ENCODE data around the gene SHC3. TPM values are rescaled to one million over a fixed set of nuclear protein-coding genes. Genes with fewer than 3 reads are reported as not detected.

The SHC3 gene
- total and polyA plus RNA-seq, 2 donors (not counting 1 experiment from before 2014, with no cell fraction given), result 1.7 to 16.2 TPM

- no peak overlapping the region for H3K4me2 ChIP-seq (ENCODE audit: extremely low read depth, insufficient read depth, low read length)
- peaks cover 3% of the 10 kb centered on the region for H3K27me3 ChIP-seq (ENCODE audit: control insufficient read depth, insufficient read depth, low read length)
- no peak overlapping the region for H2AFZ ChIP-seq (ENCODE audit: low read length)
- H3K4me1 ChIP-seq (ENCODE audit: control insufficient read depth, extremely low read depth, insufficient read depth, low read length), result no peaks in the 10 kb centered on the region
- no peaks in the 10 kb centered on the region for H3K79me2 ChIP-seq (ENCODE audit: control insufficient read depth, insufficient read depth, low read length)
- peaks cover 2% of the 10 kb centered on the region for H4K20me1 ChIP-seq (ENCODE audit: control insufficient read depth, extremely low read depth, insufficient read depth, low read length)
- no peak for TF ChIP-seq EZH2 (IDR thresholded peaks at IDR 0.05; ENCODE audit: low read length, missing control alignments)
- TF ChIP-seq, protein P1, sequence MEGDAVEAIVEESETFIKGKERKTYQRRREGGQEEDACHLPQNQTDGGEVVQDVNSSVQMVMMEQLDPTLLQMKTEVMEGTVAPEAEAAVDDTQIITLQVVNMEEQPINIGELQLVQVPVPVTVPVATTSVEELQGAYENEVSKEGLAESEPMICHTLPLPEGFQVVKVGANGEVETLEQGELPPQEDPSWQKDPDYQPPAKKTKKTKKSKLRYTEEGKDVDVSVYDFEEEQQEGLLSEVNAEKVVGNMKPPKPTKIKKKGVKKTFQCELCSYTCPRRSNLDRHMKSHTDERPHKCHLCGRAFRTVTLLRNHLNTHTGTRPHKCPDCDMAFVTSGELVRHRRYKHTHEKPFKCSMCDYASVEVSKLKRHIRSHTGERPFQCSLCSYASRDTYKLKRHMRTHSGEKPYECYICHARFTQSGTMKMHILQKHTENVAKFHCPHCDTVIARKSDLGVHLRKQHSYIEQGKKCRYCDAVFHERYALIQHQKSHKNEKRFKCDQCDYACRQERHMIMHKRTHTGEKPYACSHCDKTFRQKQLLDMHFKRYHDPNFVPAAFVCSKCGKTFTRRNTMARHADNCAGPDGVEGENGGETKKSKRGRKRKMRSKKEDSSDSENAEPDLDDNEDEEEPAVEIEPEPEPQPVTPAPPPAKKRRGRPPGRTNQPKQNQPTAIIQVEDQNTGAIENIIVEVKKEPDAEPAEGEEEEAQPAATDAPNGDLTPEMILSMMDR (conservative IDR thresholded peaks at IDR 0.05 in 1 of 2, IDR thresholded peaks at IDR 0.05 in 1 of 2; ENCODE audit: low read depth in 1 of 2, low read length in 2 of 2), result no peak
- H3K9ac ChIP-seq (ENCODE audit: insufficient read depth, low read length), result no peak overlapping the region
- no peak overlapping the region for H3K4me3 ChIP-seq (replicated peaks in 1 of 4; ENCODE audit: control extremely low read depth in 1 of 4, insufficient read depth in 1 of 4, low read depth in 3 of 4, low read length in 4 of 4)
- no peaks in the 10 kb centered on the region for H3K9me3 ChIP-seq (ENCODE audit: control insufficient read depth, insufficient read depth, low read depth, low read length)
- H3K27ac ChIP-seq (ENCODE audit: insufficient read depth, low read length), result no peak overlapping the region
- no peaks in the 10 kb centered on the region for H3K36me3 ChIP-seq (ENCODE audit: control insufficient read depth, insufficient read depth, low read length)
- no peak for DNase-seq (ENCODE audit: low read depth in 2 of 2)
These were observed 204.0 kb downstream of the SHC3 start for GRCh38 chr9:88974641-88975040.

- Histone ChIP-seq H4K20me1 (ENCODE audit: control insufficient read depth, extremely low read depth, insufficient read depth, low read length) (peaks cover 2% of the 10 kb centered on the region), H3K36me3 (ENCODE audit: control insufficient read depth, insufficient read depth, low read length) (no peaks in the 10 kb centered on the region), H3K4me1 (ENCODE audit: control insufficient read depth, extremely low read depth, insufficient read depth, low read length) (no peaks in the 10 kb centered on the region), H3K4me3 (replicated peaks in 1 of 4; ENCODE audit: control extremely low read depth in 1 of 4, insufficient read depth in 1 of 4, low read depth in 3 of 4, low read length in 4 of 4) (no peak overlapping the region), H3K9ac (ENCODE audit: insufficient read depth, low read length) (no peak overlapping the region), H3K9me3 (ENCODE audit: control insufficient read depth, insufficient read depth, low read depth, low read length) (no peaks in the 10 kb centered on the region), H3K27ac (ENCODE audit: insufficient read depth, low read length) (no peak overlapping the region), H3K4me2 (ENCODE audit: extremely low read depth, insufficient read depth, low read length) (no peak overlapping the region), H3K27me3 (ENCODE audit: control insufficient read depth, insufficient read depth, low read length) (peaks cover 3% of the 10 kb centered on the region), H2AFZ (ENCODE audit: low read length) (no peak overlapping the region), H3K79me2 (ENCODE audit: control insufficient read depth, insufficient read depth, low read length) (no peaks in the 10 kb centered on the region)
- no peak for TF ChIP-seq EZH2 (IDR thresholded peaks at IDR 0.05; ENCODE audit: low read length, missing control alignments)
- TF ChIP-seq, protein P1 (conservative IDR thresholded peaks at IDR 0.05 in 1 of 2, IDR thresholded peaks at IDR 0.05 in 1 of 2; ENCODE audit: low read depth in 1 of 2, low read length in 2 of 2), result no peak
- DNase-seq (ENCODE audit: low read depth in 2 of 2), result no peak
These were observed 205.2 kb downstream of the SHC3 start for GRCh38 chr9:88973281-88974045.

DNA sequence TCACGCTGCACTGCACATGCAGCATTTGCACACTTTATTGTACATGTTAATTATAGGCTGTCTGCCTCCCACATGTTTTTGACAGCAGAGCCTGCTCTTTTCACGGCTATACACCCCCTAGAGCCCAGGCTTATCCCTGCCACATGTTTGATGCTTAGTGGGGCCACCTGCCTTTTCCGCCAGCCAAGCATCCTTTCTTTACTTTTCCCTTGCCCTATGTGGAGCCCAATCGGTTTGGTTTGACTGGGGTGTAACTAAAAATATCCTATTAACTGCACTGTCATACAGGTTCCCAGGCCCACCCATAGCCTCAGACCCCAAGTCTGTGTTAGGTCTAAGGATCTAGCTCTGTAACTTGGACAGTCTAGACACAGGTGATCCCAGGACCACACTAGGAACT, 206.2 kb downstream of the SHC3 start:
- H3K4me2 ChIP-seq (ENCODE audit: extremely low read depth, insufficient read depth, low read length), result no peak overlapping the region
- no peak overlapping the region for H3K9ac ChIP-seq (ENCODE audit: insufficient read depth, low read length)
- no peak overlapping the region for H3K4me3 ChIP-seq (replicated peaks in 1 of 4; ENCODE audit: control extremely low read depth in 1 of 4, insufficient read depth in 1 of 4, low read depth in 3 of 4, low read length in 4 of 4)
- no peaks in the 10 kb centered on the region for H3K9me3 ChIP-seq (ENCODE audit: control insufficient read depth, insufficient read depth, low read depth, low read length)
- H3K27me3 ChIP-seq (ENCODE audit: control insufficient read depth, insufficient read depth, low read length), result peaks cover under 1% of the 10 kb centered on the region
- H3K36me3 ChIP-seq (ENCODE audit: control insufficient read depth, insufficient read depth, low read length), result no peaks in the 10 kb centered on the region
- no peak overlapping the region for H2AFZ ChIP-seq (ENCODE audit: low read length)
- TF ChIP-seq, protein P1 (conservative IDR thresholded peaks at IDR 0.05 in 1 of 2, IDR thresholded peaks at IDR 0.05 in 1 of 2; ENCODE audit: low read depth in 1 of 2, low read length in 2 of 2), result no peak
- TF ChIP-seq EZH2 (IDR thresholded peaks at IDR 0.05; ENCODE audit: low read length, missing control alignments), result no peak
- H3K4me1 ChIP-seq (ENCODE audit: control insufficient read depth, extremely low read depth, insufficient read depth, low read length), result no peaks in the 10 kb centered on the region
- no peak for DNase-seq (ENCODE audit: low read depth in 2 of 2)
- no peaks in the 10 kb centered on the region for H3K79me2 ChIP-seq (ENCODE audit: control insufficient read depth, insufficient read depth, low read length)
- peaks cover 2% of the 10 kb centered on the region for H4K20me1 ChIP-seq (ENCODE audit: control insufficient read depth, extremely low read depth, insufficient read depth, low read length)
- no peak overlapping the region for H3K27ac ChIP-seq (ENCODE audit: insufficient read depth, low read length)
